Pancreas (tissue), 10 donors: ENCODE measurements around the gene SOX5. TPM values are rescaled to one million over a fixed set of nuclear protein-coding genes. Genes with fewer than 3 reads are reported as not detected.
"Not testable (repeated sequence)": the region's sequence is repeated elsewhere in the genome, so short reads cannot be mapped to it uniquely, and the experiment has no call there.

Source experiments
- ATAC-seq, 4 donors: fragments of 200-7000 bp; cut with Tn5 transposase; one replicate each; pipeline versions ENCODE4 v1.8.0 to v1.9.1; 2020; ENCODE audit warnings: mild to moderate bottlenecking in 4 of 4, moderate library complexity in 4 of 4
- DNase-seq, 6 donors: peaks; one replicate each; pipeline ENCODE4 v3.0.0-alpha.2; 2020
- FAIRE-seq: peaks from 2 replicates; lab custom pipeline; 2012; peaks lifted over from hg19 to GRCh38; lab: Jason Lieb, UNC
- H3K27ac ChIP-seq, 4 donors: fragments of 200-600 bp; sonication (generic); 1 replicate in 3 of 4; 2 replicates in 1 of 4; pipeline versions ENCODE4 v1.5.0 to v1.8.0; 2020
- H3K27me3 ChIP-seq, 4 donors: fragments of 200-600 bp; one replicate each; pipeline ENCODE4 v1.8.0; 2021
- H3K36me3 ChIP-seq, 3 donors: fragments of 200-600 bp; sonication (generic) in 1 of 3; one replicate each; pipeline versions ENCODE4 v1.5.0 to v1.8.0; 2020 to 2021
- H3K4me1 ChIP-seq, 3 donors: fragments of 200-600 bp; one replicate each; pipeline ENCODE4 v1.8.0; 2021
- H3K4me3 ChIP-seq, 4 donors: fragments of 200-600 bp; sonication (generic) in 2 of 4; one replicate each; pipeline versions ENCODE4 v1.5.0 to v1.8.0; 2020 to 2021
- H3K9me3 ChIP-seq, 4 donors: fragments of 200-600 bp; one replicate each; pipeline ENCODE4 v1.8.0; 2021
- CTCF ChIP-seq, 4 donors: fragments of 200-600 bp; sonication (generic) in 3 of 4; IDR thresholded peaks; one replicate each; pipeline versions ENCODE4 v1.5.0 to v1.8.0; 2021; ENCODE audit warnings: antibody characterized with exemption in 4 of 4
- WGBS, 2 donors: extraction: QIAGEN DNeasy Blood & Tissue Kit; methylation state at CpG; one replicate each; pipeline ENCODE4 v1.1.7; 2013; 5-methylcytosine and 5-hydroxymethylcytosine counted together
- intact Hi-C, 3 donors: fragments of 100-400 bp; cut with DNase I; formaldehyde crosslinking; loops; one replicate each; pipeline versions ENCODE4 v1.11.1 to v1.14.2; 2022
- polyA plus RNA-seq, 2 donors: library from polyadenylated mRNA; stranded (reverse); fragments of 200-250 nt; gene quantifications; one replicate each; pipeline ENCODE4 v1.2.3, GENCODE V29; 2013
- total RNA-seq, 6 donors: library from RNA; stranded (reverse); fragmentation: NEBNext Ultra II Directional in 4 of 6; extraction: Animal tissue kit (Norgen Biotek cat#: 25700) in 4 of 6; gene quantifications; one replicate each; pipeline versions ENCODE4 v1.2.1 to v1.2.4, GENCODE V29; 2021 to 2023
- donor health status: healthy with polysubstance abuse.
- donor health status: DM: no; HTN: no; CAD: no; lungs with moderate emphysema.
- donor health status: DM: no; HTN: no; CAD: no.
- donor health status: control.
- donor health status: control.
- donor health status: Bipolar disorder and iron deficiency.
- donor health status: DM: yes; HTN: yes; CAD: no.
- donor health status: DM: no; HTN: no; CAD: no.
- donor health status: DM: no; HTN: no; CAD: no.
- donor health status: DM: yes; HTN: yes; CAD: no.

SOX5 gene
- total and polyA plus RNA-seq, 8 donors, result 0.47 to 2.5 (median 1.6) TPM

DNA sequence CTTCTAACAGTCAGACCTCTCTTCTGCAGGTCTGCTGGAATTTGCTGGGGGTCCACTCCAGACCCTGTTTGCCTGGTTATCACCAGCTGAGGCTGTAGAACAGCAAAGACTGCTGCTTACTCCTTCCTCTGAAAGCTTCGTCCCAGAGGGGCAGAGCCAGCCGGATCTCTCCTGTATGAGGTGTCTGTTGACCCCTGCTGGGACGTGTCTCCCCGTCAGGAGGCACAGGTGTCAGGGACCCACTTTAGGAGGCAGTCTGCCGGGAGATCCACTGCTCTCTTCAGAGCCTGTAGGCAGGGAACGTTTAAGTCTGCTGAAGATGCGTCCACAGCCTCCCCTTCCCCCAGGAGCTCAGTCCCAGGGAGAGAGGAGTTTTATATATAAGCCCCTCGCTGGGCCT is 125.1 kb downstream of the SOX5 start:
- Histone ChIP-seq H3K36me3 (no peaks in the 10 kb centered on the region), H3K9me3 (no peaks in the 10 kb centered on the region), H3K4me1 (no peaks in the 10 kb centered on the region), H3K27ac (no peak overlapping the region), H3K4me3 (no peak overlapping the region), H3K27me3 (no peaks in the 10 kb centered on the region)
- intact Hi-C loops, result no loop called here
- no peak for ATAC-seq
- no peak for TF ChIP-seq CTCF (IDR thresholded peaks at IDR 0.05)
- WGBS, 2 donors, result 84 to 91% methylated on average over 8 of the region's 8 CpGs
- no peak for FAIRE-seq
- peak in 3 of 6 donors; percentile 4 to 19 (median 17) for DNase-seq

GRCh38 chr12:23822883-23823282 is 126.6 kb downstream of the SOX5 start:
- intact Hi-C loops, H3K36me3 ChIP-seq, H3K9me3 ChIP-seq, H3K27me3 ChIP-seq, H3K27ac ChIP-seq, H3K4me1 ChIP-seq, FAIRE-seq, DNase-seq, ATAC-seq, H3K4me3 ChIP-seq: not testable (repeated sequence)

DNA sequence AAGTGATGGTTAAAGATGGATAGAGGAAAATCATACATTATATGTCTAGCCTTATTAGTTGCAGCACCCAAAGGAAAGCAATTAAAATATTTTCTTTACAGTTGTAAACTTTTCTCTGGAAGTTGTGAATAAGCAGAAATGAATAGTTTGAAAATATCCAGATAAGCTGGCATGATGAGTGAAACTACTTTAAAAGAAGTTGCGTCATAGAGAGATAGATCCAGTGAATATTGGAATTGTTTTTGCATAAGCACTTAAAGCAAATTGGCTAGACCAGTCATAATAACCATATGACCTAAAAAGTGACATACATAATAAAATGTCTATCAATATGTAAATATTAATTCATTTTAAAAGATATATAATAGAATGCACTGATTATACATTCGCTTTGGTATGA is 132.1 kb downstream of the SOX5 start:
- Histone ChIP-seq H3K27me3 (no peaks in the 10 kb centered on the region), H3K4me1 (no peaks in the 10 kb centered on the region), H3K36me3 (no peaks in the 10 kb centered on the region), H3K27ac (no peak overlapping the region), H3K9me3 (no peaks in the 10 kb centered on the region), H3K4me3 (no peak overlapping the region)
- DNase-seq (no peak), ATAC-seq (no peak), FAIRE-seq (no peak)
- TF ChIP-seq CTCF (IDR thresholded peaks at IDR 0.05), result no peak
- intact Hi-C loops, result no loop called here
- WGBS, 2 donors, result 92 to 95% methylated on average over 2 of the region's 2 CpGs

GRCh38 chr12:23816394-23816851 is 133.0 kb downstream of the SOX5 start:
- 91 to 94% methylated on average over 4 of the region's 4 CpGs for WGBS, 2 donors
- Histone ChIP-seq H3K9me3 (no peaks in the 10 kb centered on the region), H3K4me3 (no peak overlapping the region), H3K27me3 (no peaks in the 10 kb centered on the region), H3K36me3 (no peaks in the 10 kb centered on the region), H3K27ac (no peak overlapping the region), H3K4me1 (no peaks in the 10 kb centered on the region)
- intact Hi-C loops, result no loop called here
- FAIRE-seq (no peak), DNase-seq (no peak), ATAC-seq (no peak)
- TF ChIP-seq CTCF (IDR thresholded peaks at IDR 0.05), result no peak

- Histone ChIP-seq H3K9me3 (no peaks in the 10 kb centered on the region), H3K27ac (no peak overlapping the region), H3K4me3 (no peak overlapping the region), H3K27me3 (no peaks in the 10 kb centered on the region), H3K36me3 (no peaks in the 10 kb centered on the region), H3K4me1 (no peaks in the 10 kb centered on the region)
- intact Hi-C loops, result no loop called here
- ATAC-seq, result no peak
- no peak for DNase-seq
- no peak for TF ChIP-seq CTCF (IDR thresholded peaks at IDR 0.05)
- WGBS, 2 donors, result 98% methylated on average over 3 of the region's 3 CpGs
- no peak for FAIRE-seq
These were observed 133.7 kb downstream of the SOX5 start for GRCh38 chr12:23815810-23816209.
